GM18519 (cell line): ENCODE results near the gene ACTG1.

Experiments
- ATAC-seq: cut with Tn5 transposase; IDR thresholded peaks from one replicate; pipeline ENCODE4 v1.9.1; 2021; ENCODE audit warnings: mild to moderate bottlenecking, moderate library complexity; ENCODE audit not compliant: unreplicated experiment, low FRiP score

ACTG1 gene

GRCh38 chr17:81468111-81468769, 44.4 kb downstream of the ACTG1 start:
- no peak for ATAC-seq

GRCh38 chr17:81466564-81467472, 45.8 kb downstream of the ACTG1 start:
- ATAC-seq: no peak

DNA sequence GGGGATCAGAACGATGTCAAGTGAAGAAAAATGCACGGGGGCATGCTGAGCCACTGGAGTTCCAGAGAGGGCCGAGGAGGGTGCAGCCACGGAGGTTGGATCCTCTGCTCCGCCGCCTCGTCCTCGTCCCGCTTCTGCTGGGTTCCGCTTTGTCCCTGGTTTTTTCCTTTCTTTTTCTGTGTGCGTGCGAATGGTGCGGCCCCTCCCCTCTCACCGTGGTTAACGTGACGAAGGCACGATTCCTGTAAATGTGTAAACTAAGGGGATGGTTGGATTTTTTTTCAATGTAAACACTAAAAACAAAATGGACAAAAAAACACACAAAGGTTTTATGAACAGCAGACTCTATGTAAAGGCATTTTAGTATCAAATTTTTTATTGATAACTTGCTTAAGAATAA, 46.7 kb downstream of the ACTG1 start:
- ATAC-seq: no peak

DNA sequence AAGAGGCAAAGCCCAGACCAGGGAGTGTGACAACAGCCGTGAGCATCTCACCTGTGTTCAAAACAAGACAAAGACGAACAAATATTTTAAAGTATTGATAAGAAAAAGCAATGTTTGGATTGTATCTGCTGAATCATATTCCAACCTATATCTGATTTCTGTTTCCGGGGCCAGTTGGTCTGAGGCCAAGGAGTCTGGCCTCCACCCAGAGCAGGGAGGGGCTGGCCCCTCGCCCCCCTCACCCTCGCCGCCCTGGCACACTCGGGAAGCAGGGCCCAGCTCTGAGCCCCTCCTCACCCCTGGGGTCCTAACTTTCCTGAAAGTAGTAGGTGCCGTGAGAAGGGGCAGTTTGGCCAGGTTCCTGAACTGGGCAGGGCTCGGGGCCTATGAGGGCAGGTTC, 48.0 kb downstream of the ACTG1 start:
- no peak for ATAC-seq

DNA sequence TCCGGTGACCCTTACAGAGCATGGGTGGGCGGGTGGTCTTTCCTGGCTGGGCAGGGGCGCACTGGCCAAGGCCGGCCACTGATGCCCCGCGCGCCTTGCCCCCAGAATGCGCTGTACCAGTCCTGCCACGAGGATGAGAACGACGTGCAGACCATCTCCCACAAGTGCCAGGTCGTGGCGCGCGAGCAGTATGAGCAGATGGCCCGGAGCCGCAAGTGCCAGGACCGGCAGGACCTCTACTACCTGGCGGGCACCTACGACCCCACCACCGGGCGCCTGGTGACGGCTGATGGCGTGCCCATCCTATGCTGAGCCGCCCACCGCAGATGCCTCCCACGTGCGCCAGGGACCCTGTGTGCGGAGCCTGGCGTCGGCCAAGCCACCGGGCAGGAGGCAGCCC, 49.1 kb downstream of the ACTG1 start:
- ATAC-seq: no peak

DNA sequence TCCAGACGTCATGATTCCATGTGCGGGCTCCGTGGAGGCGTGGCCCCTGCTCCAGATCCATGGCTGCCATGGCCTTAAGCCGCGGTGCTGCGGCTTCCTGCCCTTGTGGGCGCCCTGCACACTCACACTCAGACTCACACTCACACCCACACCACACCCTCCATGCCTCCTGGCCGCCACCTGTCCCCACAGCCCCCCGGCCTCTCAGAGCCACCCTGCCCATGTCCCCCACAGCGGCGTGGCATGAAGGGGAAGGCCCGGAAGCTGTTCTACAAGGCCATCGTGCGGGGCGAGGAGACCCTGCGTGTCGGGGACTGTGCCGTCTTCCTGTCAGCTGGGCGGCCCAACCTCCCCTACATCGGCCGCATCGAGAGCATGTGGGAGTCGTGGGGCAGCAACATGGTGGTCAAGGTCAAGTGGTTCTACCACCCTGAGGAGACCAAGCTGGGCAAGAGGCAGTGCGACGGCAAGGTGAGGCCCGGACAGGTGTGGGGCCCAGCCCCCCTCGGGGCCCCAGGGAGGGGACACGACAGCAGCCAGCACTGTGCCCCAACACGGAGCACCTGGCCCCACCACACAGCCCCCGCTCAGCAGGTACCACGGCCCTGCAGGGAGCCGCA, 50.0 kb downstream of the ACTG1 start:
- no peak for ATAC-seq

DNA sequence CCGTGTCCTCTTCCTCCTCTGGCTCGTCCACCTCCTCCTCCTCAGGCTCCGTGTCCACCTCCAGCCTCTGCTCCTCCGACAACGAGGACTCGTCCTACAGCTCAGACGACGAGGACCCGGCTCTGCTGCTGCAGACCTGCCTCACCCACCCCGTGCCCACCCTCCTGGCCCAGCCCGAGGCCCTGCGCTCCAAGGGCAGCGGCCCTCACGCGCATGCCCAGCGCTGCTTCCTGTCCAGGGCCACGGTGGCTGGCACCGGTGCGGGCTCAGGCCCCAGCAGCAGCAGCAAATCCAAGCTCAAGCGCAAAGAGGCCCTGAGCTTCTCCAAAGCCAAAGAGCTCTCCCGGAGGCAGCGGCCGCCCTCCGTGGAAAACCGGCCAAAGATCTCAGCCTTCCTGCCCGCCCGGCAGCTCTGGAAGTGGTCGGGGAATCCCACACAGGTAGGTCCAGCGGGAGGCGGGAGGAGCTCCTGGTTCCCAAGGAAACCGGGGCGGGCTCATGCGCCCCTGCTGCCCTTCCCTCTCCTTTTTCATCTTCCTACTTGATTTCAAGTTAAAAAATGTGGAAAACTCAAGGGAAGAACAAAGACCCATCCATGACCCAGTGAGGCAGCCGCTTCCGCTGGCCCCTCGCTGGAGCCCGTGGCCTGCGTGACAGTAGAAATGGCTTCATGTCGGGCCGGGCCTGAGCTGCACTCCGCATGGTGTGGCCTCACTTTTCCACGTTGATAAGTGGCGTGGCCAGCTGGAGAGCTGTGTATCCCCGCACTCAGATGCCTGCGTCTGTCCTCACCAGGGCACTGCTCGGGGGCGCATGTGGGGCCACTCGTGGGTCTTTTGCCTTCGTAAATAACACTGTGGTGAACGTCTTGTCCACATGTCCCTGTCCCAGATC, 50.7 kb downstream of the ACTG1 start:
- ATAC-seq: no peak

DNA sequence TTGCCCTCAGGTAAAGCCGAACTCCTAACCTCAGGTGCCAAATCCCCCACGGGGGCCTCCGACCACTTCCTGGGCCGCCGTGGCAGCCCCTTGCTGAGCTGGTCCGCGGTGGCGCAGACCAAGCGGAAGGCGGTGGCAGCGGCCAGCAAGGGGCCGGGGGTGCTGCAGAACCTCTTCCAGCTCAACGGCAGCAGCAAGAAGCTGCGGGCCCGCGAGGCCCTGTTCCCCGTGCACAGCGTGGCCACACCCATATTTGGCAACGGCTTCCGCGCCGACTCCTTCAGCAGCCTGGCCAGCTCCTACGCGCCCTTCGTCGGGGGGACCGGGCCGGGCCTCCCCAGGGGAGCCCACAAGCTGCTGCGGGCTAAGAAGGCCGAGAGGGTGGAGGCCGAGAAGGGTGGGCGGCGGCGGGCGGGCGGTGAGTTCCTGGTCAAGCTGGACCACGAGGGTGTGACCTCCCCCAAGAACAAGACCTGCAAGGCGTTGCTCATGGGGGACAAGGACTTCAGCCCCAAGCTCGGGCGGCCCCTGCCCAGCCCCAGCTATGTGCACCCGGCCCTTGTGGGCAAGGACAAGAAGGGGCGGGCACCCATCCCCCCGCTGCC, 51.6 kb downstream of the ACTG1 start:
- no peak for ATAC-seq
